MM.1S (cell line): ENCODE measurements around the gene KRTAP2-2.

Source experiments
- DNase-seq: peaks from one replicate; pipeline ENCODE4 v3.0.0-alpha.2; 2015
- H2AFZ ChIP-seq: fragments of 300-600 bp; sonication (generic); 2 replicates; pipeline ENCODE4 v1.6.0; 2016; ENCODE audit warnings: antibody characterized with exemption, low read length
- H3F3A ChIP-seq: fragments of 300-600 bp; sonication (generic); 2 replicates; pipeline ENCODE4 v1.6.1; 2016; ENCODE audit warnings: mild to moderate bottlenecking, antibody characterized with exemption, low read length, moderate library complexity, mixed read lengths; ENCODE audit not compliant: insufficient read depth
- H3K27ac ChIP-seq: fragments of 300-600 bp; sonication (generic); 2 replicates; pipeline ENCODE4 v1.5.1; 2016; ENCODE audit warnings: mild to moderate bottlenecking, low read length
- H3K27me3 ChIP-seq: fragments of 300-600 bp; sonication (generic); replicated peaks from 2 replicates; pipeline ENCODE4 v1.6.0; 2016; ENCODE audit warnings: low read length; ENCODE audit not compliant: insufficient read depth
- H3K36me3 ChIP-seq: fragments of 300-600 bp; sonication (generic); replicated peaks from 2 replicates; pipeline ENCODE4 v1.6.1; 2016; ENCODE audit warnings: mild to moderate bottlenecking, low read length, mixed read lengths; ENCODE audit not compliant: insufficient read depth
- H3K4me1 ChIP-seq: fragments of 300-600 bp; sonication (generic); 2 replicates; pipeline ENCODE4 v1.6.1; 2016; ENCODE audit warnings: low read length, mixed read lengths
- H3K4me2 ChIP-seq: fragments of 300-600 bp; sonication (generic); 2 replicates; pipeline ENCODE4 v1.6.0; 2016; ENCODE audit warnings: low read depth, low read length
- H3K4me3 ChIP-seq: fragments of 300-600 bp; sonication (generic); 2 replicates; pipeline ENCODE4 v1.5.1; 2016; ENCODE audit warnings: low read length, mixed read lengths
- H3K79me2 ChIP-seq: fragments of 300-600 bp; sonication (generic); 2 replicates; pipeline ENCODE4 v1.6.1; 2016; ENCODE audit warnings: mixed run types, low read length, mixed read lengths
- H3K9ac ChIP-seq: fragments of 300-600 bp; sonication (generic); 2 replicates; pipeline ENCODE4 v1.6.1; 2016; ENCODE audit warnings: low read length, mixed read lengths
- H3K9me2 ChIP-seq: fragments of 300-600 bp; sonication (generic); replicated peaks from 2 replicates; pipeline ENCODE4 v1.6.1; 2016; ENCODE audit warnings: mild to moderate bottlenecking, low read length, mixed read lengths; ENCODE audit not compliant: insufficient read depth
- H3K9me3 ChIP-seq: fragments of 300-600 bp; sonication (generic); replicated peaks from 2 replicates; pipeline ENCODE4 v1.6.1; 2016; ENCODE audit warnings: mild to moderate bottlenecking, low read length, mixed read lengths; ENCODE audit not compliant: insufficient read depth
- H4K20me1 ChIP-seq: fragments of 300-600 bp; sonication (generic); 2 replicates; pipeline ENCODE4 v1.6.1; 2016; ENCODE audit warnings: mild to moderate bottlenecking, low read length, moderate library complexity, mixed read lengths; ENCODE audit not compliant: insufficient read depth
- EZH2 ChIP-seq: fragments of 300-600 bp; sonication (generic); optimal IDR thresholded peaks from 2 replicates; pipeline ENCODE3; 2017; ENCODE audit warnings: low read depth, mild to moderate bottlenecking, antibody characterized with exemption, low read length, mixed read lengths
- EZH2phosphoT487 ChIP-seq: fragments of 300-600 bp; sonication (generic); IDR thresholded peaks from 2 replicates; pipeline ENCODE4 v1.6.1; 2018; ENCODE audit warnings: antibody characterized with exemption, low read length
- TF ChIP-seq, protein P1 (sequence below): fragments of 300-600 bp; sonication (generic); IDR thresholded peaks from 2 replicates; pipeline ENCODE4 v1.5.1; 2016; ENCODE audit warnings: antibody characterized with exemption, low read length, mixed read lengths

Gene KRTAP2-2

GRCh38 chr17:41019415-41019814 is 35.6 kb downstream of the KRTAP2-2 start:
- Histone ChIP-seq H3K9ac (no peak overlapping the region), H3K4me3 (no peak overlapping the region), H3K79me2 (no peaks in the 10 kb centered on the region), H3K27me3 (no peaks in the 10 kb centered on the region), H3K4me2 (no peak overlapping the region), H3K27ac (no peak overlapping the region), H3K9me3 (no peaks in the 10 kb centered on the region), H3K9me2 (no peaks in the 10 kb centered on the region), H3F3A (no peaks in the 10 kb centered on the region), H3K36me3 (no peaks in the 10 kb centered on the region), H2AFZ (no peak overlapping the region), H3K4me1 (no peaks in the 10 kb centered on the region), H4K20me1 (no peaks in the 10 kb centered on the region)
- TF ChIP-seq EZH2phosphoT487 = no peak
- TF ChIP-seq EZH2 = no peak
- TF ChIP-seq, protein P1, sequence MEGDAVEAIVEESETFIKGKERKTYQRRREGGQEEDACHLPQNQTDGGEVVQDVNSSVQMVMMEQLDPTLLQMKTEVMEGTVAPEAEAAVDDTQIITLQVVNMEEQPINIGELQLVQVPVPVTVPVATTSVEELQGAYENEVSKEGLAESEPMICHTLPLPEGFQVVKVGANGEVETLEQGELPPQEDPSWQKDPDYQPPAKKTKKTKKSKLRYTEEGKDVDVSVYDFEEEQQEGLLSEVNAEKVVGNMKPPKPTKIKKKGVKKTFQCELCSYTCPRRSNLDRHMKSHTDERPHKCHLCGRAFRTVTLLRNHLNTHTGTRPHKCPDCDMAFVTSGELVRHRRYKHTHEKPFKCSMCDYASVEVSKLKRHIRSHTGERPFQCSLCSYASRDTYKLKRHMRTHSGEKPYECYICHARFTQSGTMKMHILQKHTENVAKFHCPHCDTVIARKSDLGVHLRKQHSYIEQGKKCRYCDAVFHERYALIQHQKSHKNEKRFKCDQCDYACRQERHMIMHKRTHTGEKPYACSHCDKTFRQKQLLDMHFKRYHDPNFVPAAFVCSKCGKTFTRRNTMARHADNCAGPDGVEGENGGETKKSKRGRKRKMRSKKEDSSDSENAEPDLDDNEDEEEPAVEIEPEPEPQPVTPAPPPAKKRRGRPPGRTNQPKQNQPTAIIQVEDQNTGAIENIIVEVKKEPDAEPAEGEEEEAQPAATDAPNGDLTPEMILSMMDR = no peak
- no peak for DNase-seq

GRCh38 chr17:41018541-41018940 is 36.5 kb downstream of the KRTAP2-2 start:
- Histone ChIP-seq H3K9ac (no peak overlapping the region), H3K79me2 (no peaks in the 10 kb centered on the region), H3K4me2 (no peak overlapping the region), H4K20me1 (no peaks in the 10 kb centered on the region), H3K9me2 (no peaks in the 10 kb centered on the region), H3K36me3 (no peaks in the 10 kb centered on the region), H3K27ac (no peak overlapping the region), H3F3A (no peaks in the 10 kb centered on the region), H3K4me3 (no peak overlapping the region), H3K27me3 (no peaks in the 10 kb centered on the region), H2AFZ (no peak overlapping the region), H3K4me1 (no peaks in the 10 kb centered on the region), H3K9me3 (no peaks in the 10 kb centered on the region)
- no peak for DNase-seq
- TF ChIP-seq EZH2 (no peak), EZH2phosphoT487 (no peak)
- TF ChIP-seq, protein P1 = no peak

- Histone ChIP-seq H2AFZ (no peak overlapping the region), H3K4me3 (no peak overlapping the region), H3K36me3 (no peaks in the 10 kb centered on the region), H4K20me1 (no peaks in the 10 kb centered on the region), H3K9me2 (no peaks in the 10 kb centered on the region; the same call in 1 of the 2 replicates), H3K9ac (no peak overlapping the region), H3K4me1 (no peaks in the 10 kb centered on the region), H3K27me3 (no peaks in the 10 kb centered on the region), H3K79me2 (no peaks in the 10 kb centered on the region), H3K27ac (no peak overlapping the region), H3F3A (no peaks in the 10 kb centered on the region), H3K9me3 (no peaks in the 10 kb centered on the region), H3K4me2 (no peak overlapping the region)
- DNase-seq = no peak
- no peak for TF ChIP-seq EZH2phosphoT487
- TF ChIP-seq, protein P1 = no peak
- no peak for TF ChIP-seq EZH2
Observed at GRCh38 chr17:41016578-41017215, 38.3 kb downstream of the KRTAP2-2 start.
